GM18858 (cell line): ENCODE data around the gene SRRD.

Experiments
- ATAC-seq: cut with Tn5 transposase; IDR thresholded peaks from one replicate; pipeline ENCODE4 v1.9.1; 2021; ENCODE audit not compliant: unreplicated experiment

Gene SRRD

DNA sequence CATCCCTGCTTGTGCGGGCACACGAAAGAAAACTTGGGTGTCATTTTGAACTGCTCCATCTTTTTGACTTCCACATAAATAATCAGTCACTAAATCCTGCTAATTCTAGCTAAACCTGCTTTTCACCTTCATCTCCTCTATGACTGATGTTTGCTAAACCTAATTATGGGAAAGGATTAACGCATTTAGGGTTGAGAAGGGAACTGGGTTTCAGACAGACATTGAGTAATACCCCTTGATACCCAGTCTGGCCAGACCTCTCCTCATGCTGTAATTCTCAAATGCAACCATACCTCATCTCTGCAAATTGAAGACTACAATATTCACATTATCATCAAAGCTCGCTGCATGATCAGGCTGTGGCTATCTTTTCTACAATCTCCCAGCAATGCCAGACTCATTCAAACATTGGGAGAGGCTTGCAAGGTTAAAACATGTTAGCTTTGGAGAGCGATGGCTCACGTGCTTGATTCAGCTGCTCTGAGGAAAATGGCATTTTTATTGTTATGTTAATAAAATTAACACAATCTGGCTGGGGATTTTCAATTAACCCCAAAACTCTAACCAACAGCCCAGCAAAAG is 2.5 kb upstream of the SRRD start:
- ATAC-seq: no peak

DNA sequence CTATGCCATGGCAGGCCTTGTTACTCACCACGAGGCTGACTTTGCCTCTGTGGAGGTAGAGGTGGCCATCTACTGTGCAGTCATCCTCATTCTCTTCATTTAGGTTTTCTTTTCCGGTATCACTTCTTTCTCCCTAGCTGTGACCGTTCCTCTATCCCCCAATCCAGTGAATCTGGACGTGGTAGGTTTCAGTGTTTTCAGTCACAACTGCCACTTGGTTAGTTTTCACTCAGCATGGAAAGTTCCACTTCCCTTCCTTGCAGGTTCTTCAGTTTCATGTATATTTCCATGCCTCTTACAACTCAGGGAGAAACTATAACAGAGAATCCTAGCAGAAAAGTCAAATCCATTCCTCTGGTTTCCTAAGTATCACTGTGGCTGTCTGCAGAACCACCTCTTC is 2.0 kb upstream of the SRRD start:
- no peak for ATAC-seq

DNA sequence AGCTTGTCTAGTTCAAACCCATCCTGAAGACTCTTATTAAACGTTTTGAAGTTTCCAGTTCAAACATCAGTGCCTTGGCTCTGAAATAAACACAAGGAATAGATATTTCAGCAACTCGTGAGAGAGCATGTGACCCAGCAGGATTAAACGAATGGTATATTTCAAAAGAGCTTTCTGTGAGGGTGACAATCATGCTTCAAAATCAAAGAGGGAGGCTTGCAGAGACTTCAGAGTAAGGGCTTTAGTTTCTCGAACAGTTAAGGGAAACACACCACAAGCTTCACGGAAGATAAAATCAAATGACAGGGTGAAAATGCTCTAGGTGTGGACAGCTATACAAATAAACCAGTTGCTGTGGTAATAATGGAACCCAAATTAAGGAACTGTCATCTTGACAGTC is 1.5 kb upstream of the SRRD start:
- ATAC-seq: no peak

DNA sequence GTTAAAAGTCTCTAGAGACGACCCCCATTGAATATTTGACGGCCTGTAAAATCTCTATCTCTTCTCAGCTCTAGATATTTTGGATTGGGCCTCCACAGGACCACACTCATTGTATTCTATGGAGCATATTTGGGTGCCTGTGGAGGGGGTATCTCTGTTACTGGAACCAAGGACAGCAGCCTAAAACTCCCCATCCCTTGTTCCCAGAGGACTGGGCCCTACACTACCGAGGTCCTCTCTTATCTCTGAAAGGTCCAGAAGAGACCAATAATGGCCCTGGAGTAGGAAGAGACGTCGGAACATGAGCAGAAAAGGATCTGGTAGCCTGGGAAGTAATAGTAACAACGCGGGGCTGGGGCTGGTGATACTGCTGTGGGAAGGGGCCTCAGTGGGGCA is 636 bp upstream of the SRRD start:
- ATAC-seq: no peak

DNA sequence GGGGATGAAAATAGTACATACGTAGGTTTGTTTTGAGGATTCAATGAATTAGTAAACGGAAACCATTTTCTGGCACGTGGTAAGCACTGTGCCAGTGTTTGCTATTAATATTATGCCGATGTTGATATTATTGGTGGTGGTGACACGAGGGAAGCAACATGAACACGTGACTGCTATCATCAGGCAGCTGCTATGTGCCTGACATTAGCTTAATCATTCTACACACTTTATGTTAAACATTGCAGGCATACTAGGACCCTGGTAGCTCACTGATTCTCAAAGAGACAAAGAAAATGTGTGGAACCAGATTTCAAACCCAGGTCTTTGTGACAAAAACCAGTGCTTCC is 656 bp downstream of the SRRD start:
- ATAC-seq: no peak

DNA sequence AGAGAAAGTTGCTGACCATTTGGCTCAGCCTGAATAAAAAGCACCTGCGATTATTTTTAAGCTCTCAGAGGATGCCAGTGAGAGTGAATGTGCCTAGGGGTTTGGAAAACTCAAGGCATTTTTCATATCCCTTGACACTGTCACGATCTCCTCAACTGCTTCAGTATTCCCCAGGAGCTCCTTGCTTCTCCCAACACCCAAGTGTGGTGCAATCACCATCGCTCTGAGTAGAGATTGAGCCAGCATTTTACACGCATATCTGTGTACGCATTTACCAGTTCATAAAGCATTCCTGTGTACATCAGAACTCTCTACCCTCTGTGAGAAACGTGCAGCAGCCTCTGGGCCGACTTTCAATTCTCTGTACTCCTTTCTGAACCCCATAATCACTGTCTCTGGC is 1.3 kb downstream of the SRRD start:
- ATAC-seq: no peak

DNA sequence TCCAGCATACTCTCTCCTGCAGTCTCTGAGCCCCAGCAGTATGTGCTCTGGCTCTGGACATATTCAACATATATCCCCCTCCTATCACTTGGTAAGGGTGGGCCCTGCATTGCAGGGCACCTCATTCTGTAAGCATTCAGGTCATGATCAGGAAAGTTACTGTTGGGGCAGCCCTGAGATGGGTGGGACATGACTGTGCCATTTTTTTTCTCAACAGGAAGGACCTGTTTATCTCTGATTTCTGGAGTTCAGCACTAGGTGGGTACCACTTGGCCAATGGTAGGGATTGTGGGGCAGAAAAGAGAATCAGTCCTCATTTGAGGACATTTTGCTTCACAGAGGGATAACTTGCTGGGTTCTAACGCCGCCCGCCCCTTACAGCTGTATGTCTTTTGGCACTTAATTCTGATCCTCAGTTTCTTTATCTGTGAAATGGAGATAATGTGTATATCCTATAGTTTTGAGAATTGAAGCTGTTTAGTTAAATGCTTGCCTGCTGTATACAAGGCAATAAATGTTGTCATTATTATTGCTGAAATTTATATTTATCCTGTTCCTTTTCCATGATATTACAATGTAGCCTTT is 2.2 kb downstream of the SRRD start:
- ATAC-seq: no peak

DNA sequence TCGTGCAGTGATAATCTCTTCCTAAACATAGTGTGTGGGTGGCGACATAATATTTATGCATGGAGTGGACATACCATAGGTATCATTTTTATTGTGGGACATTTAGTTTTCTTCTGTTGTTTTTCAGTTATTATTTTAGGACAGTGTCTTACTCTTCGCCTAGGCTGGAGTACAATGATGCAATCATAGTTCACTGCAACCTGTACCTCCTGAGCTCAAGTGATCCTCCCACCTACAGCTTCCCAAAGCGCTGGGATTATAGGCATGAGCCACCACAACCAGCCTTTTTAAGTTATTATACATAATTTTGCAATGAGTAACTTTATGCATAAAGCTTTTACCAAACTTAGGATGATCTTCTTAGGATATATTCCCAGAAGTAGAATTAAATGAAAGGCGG is 2.7 kb downstream of the SRRD start:
- no peak for ATAC-seq

DNA sequence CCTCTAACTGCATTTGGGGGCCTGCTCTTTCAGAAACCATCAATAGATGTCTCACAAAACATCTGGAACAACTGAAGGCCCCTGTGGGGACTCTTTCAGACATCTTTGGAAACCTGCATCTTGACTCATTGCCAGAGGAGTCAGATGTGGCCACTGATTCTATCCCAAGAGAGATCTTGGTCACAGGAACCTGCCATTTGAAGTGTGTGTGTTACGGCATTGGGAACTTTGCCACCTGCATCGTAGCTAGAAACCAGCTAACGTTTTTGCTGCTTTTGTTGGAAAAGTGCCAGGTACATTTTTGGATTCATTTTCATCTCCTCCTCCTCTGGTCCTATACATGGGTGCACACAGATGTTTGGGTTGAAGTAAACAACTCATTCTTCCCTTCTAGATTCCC is 4.3 kb downstream of the SRRD start:
- ATAC-seq: no peak

DNA sequence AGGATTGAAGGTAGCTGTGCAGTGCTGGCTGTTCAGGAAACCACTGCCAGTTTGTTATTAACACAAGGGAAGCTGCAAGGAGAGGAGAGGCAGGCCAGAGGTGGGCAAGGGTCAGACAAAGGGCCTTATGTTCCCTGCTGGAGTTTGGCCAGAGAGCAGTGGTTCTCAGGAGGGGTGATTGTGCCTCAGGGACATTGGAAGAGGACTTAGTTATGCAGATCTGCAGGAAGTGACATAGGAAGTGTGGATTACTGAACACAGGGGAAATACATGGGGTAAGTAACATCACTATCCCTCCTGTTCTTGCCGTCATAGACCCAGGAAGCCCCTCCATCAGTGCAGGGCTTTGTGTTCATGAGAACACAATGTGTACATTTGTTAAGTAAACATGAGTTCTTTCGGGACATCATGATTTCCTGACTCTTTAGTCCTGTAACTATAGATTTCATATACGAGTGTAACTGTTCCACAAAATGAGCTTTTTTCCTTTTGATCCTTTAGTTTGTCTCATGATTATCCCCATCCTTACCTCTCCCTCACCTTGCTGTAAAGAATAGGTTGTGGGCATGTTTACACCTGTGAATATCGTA is 5.9 kb downstream of the SRRD start:
- no peak for ATAC-seq

DNA sequence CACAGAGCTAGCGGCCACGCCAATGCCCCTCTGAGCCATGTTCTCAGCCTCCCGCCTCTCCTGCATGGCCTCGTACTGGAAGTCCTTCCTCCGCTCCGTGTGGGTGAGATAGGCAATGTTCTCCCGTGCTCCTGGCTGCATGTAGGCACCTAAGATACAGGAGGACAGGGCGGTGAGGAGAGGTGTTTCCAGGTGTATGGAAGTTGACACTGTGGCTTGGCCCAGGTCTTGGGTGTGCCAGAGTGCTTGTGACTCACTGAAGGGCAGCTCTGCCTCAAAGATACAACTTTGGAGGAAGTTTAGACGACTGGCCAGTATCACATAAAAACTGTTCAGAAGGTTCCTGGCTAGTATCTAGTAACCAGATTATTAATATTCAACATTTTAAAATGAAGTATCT is 8.5 kb downstream of the SRRD start:
- no peak for ATAC-seq

DNA sequence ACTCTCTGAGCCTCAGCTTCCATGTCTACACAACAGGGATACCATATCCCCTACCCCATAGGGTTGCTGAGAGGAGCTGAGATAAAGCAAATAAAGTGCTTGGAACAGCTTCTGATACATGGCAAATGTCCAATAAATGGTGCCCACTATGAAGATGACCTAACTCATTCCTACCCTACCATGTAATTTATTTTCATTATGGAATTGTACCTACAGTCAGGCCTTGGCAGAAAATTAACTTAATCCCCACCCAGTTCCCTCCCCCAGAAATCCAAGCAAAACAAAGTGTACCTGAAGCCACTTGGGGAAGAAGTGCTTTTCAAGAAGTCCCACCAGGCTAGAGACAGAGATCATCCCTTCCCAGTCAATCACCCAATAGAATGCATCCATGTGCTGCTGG is 10.8 kb downstream of the SRRD start:
- ATAC-seq: no peak

DNA sequence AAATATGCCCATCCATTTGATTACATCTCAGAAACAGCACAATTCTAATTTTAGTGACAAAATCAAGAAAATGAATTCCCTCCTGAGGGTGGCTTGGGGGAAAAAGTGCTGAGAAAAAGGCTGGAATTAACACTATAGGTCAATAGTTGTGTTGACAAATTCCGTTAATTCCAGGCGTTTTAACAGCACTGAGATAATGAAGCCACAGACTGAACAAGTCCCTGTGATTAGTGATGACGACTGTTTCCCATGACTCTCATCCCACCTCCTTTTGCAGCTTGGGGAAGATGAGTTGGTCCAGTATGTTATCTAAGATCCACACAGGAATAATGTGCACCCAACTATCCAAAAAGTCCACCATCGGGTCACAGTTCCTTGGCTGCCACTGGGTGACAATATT is 12.8 kb downstream of the SRRD start:
- ATAC-seq: no peak

DNA sequence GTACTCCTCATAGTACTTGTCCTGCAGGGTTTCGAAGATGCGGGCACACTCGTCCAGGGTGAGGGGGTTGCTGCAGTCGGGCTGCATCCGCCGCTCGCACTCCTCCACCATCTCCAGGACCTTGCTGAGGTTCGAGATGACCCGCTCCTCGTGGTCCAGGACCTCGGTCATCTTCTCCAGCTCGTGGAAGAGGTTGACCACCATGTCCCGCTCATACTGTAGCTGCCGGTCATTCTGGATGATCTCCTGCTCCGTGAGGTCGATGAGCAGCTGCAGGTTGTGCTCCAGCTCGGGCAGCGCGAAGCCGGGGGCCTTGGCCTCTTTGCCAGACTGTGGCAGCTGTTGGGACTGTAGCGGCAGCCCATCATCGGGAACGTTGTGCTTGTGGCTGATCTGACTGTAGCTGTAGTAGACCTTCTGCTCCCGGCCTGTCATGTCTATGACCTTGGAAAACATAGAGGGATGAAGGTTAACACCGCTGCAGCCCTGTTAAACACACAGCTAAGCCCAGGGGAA is 15.6 kb downstream of the SRRD start:
- no peak for ATAC-seq

DNA sequence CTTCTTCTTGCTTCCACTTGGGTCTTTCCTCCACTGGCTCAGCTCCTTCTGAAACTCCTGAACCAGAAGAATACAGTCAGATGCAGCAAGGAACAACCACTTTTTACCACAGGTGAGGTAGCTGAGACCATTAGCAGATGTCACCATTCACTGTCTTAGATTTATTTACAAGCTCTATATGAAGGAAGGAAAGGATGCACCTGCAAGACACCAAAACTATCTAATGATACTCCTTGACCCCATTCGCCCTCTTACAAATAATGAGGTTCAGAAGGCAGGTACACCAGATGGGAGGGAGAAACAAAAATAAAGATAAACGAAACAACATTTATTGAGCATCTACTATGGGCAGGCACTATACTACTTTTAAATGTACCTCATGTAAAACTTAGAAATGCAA is 18.3 kb downstream of the SRRD start:
- ATAC-seq: no peak

DNA sequence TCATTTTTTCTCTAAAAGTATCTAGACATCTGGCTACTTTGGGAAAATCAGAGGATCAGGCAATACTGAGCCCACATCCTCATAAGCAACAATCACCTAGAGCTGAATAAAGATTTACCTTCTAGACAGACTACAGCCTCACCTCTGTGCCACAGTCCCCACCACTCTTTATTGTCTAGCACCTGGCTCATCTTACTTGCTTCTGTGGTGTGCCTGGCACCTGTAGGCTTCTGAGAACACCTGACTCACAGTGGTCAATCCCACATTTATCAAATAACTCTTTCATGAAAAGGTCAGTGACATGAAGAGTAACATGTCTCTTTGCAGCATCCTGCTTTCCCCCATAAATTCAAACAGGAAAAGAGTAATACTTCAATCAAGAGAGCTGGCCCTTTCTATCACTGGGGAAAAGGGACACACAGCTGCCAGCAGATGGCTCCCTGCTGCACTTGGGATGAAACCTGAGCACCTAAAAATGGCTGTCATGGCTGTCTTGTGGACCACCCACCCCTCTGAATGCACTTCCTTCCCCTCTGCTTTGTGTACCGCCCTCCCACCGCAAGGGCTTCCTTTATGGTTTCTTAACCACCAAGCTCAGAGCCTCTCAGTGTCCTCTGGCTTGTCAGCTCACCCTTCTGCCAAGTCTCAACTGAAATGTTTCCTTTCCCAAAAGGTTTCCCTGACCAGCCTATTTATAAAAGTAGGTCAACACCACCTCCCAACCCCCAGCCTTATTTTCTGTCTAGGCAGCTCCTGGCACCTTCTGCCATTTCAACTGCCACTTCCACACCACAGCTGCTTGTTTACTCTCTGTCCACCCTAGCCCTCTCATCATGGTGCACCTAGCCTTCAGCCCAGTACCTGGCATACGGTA is 19.2 kb downstream of the SRRD start:
- no peak for ATAC-seq

DNA sequence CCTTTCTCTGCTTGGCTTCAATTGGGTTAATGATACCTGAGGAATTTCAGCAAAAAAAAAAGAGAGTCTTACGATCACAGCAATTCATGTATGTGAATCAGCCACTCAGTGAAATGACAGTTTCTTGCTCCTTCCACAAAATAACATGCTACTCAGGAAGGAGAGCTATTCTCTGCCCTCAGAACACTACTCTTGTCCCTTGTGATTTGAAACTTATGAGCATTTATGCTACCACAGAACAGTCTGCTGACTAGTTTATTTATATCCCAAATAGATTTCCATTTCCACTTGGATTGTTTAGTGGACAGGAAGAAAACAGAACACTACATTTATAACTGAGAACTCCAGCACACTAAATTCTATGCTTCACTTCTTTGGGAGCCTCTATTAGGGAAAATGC is 20.1 kb downstream of the SRRD start:
- ATAC-seq: no peak

DNA sequence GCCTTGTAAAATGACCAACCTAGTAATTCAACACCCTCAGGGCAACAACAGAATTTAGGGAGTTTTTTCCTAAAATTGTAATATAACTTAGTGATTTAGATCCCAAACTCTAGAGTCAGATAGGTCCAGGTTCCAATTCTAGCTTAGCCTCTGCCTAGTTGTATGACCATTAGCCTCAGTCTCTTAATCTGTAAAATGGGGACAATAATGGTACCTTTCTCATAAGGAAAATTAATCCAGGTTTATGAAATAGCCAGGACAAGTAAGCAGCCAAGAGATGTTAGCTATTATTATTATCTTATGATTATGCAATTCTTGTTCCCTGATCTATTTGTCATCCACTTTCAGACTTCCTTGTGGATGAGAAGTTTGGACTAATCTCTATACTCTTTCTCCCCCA is 24.5 kb downstream of the SRRD start:
- ATAC-seq: no peak

DNA sequence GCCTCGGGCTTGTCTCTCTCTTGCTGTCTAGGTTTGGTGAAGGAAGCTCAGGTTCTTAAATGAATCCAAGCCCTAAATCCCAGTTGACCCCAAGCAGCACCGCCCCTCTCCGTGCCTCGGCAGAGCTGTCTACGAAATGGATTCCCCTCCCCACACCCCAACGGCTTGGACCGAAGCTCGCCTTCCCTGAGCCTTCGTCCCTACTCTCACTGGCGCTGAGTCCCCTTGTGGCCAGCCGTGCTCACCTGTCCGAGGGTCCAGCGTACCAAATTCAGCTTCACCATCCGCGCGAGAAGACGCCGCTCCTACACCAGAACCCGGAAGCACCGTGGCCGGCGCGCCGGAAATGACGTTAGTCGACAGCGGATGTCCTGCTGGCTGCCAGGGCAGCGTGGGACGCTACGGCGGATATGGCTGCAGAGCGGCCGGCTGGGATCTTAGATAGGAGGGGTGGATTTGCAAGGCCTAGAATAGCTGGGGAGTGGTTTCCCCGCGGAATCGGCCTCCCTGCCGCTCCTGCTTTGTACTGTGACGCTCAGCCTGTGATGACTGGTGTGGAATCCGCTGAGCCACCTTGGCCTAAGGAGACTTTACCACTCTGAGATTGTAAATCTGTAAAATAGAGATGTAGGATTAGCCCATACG is 28.6 kb downstream of the SRRD start, which contains the start of gene TFIP11:
TSS of gene TFIP11 (minus strand) at position 325 of the 645 bp plus-strand sequence. CDS start 2,201 bp downstream, outside the sequence.
- ATAC-seq: peak; percentile 70

DNA sequence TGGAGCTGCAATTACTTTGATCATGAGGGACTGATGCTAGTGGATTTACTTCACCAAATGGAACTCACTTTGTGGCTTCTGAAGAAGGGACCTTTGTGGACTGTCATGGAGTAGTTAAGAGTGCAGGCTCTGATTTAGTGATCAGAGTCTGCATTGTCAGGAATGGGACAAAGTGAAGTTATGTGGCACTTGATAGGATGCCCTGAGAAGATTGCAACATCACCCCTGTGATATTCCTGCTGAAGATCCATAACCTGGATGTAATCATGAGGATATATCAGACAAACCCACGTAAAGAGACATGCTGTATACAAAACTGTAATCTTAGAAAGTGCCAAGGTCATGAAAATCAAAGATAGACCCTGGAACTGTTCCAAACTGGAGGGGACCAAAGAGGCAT is 30.2 kb downstream of the SRRD start:
- ATAC-seq: no peak

DNA sequence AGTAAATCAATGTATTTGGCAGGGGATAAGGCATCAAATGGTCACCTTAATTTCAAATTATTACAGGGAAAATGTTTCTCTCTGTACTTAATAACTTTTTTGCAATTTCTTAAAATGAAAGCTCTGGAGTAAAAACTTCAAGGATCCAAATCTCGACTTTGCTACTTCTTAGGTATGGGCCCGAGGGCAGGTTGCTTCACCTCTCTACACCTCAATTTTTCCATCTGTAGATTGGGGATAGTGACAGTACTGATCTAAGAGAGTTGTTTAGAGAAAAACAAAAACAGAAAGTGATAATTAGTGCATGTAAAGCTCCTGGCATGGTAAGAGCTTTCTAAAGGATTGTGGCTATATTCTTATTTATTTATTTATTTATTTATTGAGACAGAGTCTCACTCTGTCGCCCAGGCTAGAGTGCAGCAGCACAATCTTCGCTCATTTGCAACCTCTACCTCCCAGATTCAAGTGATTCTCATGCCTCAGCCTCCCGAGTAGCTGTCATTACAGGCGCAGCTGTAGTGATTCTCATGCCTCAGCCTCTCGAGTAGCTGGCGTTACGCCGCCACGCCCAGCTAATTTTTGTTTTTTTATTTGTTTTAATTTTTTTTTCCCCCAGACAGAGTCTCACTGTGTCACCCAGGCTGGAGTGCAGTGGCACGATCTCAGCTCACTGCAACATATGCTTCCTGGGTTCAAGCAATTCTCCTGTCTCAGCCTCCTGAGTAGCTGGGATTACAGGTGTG is 30.9 kb downstream of the SRRD start:
- no peak for ATAC-seq
